Transverse colon (tissue), 4 donors: ENCODE results near the gene KIR2DL3.

Experiments used
- CTCF ChIP-seq, 5 experiments: fragments of 200-600 bp in 3 of 5; fragments of 450-650 bp in 2 of 5; sonication (generic) in 3 of 5; IDR thresholded peaks; 1 replicate in 2 of 5; 2 replicates in 3 of 5; pipeline ENCODE4 v1.5.1; 2016 to 2017; ENCODE audit warnings: antibody characterized with exemption in 5 of 5, inconsistent platforms in 3 of 5, mild to moderate bottlenecking in 2 of 5, moderate library complexity in 1 of 5
- POLR2A ChIP-seq: fragments of 450-650 bp; IDR thresholded peaks from one replicate; pipeline ENCODE4 v1.6.1; 2016; ENCODE audit warnings: antibody characterized with exemption, mild to moderate bottlenecking, moderate library complexity
- POLR2AphosphoS5 ChIP-seq, 3 donors: sonication (generic); formaldehyde crosslinking; IDR thresholded peaks; one replicate each; pipeline ENCODE4 v1.6.1; 2016; ENCODE audit warnings: antibody characterized with exemption in 3 of 3

- TF ChIP-seq CTCF (IDR thresholded peaks at IDR 0.05) (no peak), POLR2AphosphoS5 (IDR thresholded peaks at IDR 0.05) (no peak), POLR2A (no peak)
Measured at GRCh38 chr19:54729416-54730188, 8.7 kb upstream of the KIR2DL3 start.
